ENCODE results near the gene MPPE1.
A peak's percentile ranks its signal among the peaks of the same experiment; 100 is the strongest.
"Not testable (repeated sequence)": the region's sequence is repeated elsewhere in the genome, so short reads cannot be mapped to it uniquely, and the experiment has no call there.

Gene MPPE1, protein sequence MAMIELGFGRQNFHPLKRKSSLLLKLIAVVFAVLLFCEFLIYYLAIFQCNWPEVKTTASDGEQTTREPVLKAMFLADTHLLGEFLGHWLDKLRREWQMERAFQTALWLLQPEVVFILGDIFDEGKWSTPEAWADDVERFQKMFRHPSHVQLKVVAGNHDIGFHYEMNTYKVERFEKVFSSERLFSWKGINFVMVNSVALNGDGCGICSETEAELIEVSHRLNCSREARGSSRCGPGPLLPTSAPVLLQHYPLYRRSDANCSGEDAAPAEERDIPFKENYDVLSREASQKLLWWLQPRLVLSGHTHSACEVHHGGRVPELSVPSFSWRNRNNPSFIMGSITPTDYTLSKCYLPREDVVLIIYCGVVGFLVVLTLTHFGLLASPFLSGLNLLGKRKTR

DNA sequence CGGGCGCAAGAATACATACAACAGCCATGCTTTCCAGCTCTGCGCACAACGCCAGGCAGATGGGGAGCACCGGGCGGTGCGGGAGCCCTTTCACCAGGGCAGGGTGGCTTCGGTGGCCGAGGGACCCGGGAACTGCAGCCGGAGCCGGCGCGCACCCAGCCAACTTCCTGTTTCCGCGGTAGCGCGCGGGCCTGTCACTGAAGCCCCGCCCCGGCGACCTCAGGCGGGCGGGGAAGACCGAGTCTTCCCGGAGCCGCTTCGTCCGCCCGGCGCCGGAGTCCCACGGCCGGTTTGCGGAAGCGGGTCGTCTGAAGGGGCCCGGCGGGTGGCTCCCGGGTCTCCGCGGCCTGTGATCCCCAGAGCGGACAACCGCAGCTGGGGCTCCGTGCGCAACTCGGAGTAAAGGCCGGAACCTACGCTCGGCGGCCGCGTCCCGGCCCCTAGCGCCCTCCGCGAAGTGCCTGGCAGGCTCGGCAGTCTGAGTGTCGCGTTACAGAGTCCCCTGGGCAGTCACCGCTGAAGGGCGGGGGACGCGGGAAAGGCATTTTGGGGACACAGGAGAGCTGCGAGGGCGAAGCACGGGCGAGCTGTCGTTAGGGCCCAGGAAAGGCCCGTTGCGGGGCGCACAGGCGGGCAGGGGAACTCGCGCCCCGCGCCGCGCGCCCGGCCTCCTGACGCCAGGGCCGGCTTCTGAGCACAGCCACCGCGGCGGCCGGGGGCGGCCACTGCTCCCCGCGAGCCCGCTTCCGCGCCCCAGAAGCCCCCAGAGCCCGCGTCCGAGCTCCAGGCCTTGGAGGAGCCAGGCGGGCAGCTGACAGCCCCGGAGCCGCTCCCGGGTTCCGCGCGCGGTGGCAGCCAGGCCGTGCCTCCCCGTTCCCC lies at the start of gene MPPE1:
MPPE1 (minus strand) TSS at position 136 of the 879 bp plus-strand sequence. CDS start 11,053 bp downstream, outside the sequence.
- H3K36me3 Mint-ChIP-seq (ENCODE audit: low read depth), result peaks cover 37% of the 10 kb centered on the region
- no peaks in the 10 kb centered on the region for H3K9me3 Mint-ChIP-seq
- peak within 1 kb of the TSS; percentile 96 for H3K27ac Mint-ChIP-seq
- peaks cover 27% of the 10 kb centered on the region for H3K4me1 Mint-ChIP-seq (ENCODE audit: low read depth)
- H3K4me3 Mint-ChIP-seq, result peak within 1 kb of the TSS; percentile 94
- no peaks in the 10 kb centered on the region for H3K27me3 Mint-ChIP-seq
- peak; percentile 91 for DNase-seq

DNA sequence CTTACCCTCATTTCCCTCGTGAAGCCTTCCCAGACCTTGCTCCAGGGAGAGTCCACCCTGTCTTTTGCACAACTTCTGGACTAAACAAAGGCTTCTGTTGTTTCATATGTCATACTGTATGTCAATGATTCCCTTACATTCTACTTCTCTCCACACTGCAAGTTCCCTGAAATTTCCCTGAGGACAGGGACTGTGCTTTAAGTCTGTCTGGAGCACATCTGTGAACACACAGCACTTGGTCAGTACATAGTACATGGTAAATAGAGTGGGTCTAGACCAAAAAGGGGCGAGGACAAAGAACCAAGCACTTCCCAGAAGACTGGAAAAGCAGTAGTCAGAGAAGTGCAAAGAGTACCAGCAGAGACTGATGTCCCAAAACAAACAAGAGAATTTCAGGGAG lies 49.5 kb upstream of the MPPE1 start:
- Mint-ChIP-seq H3K4me1 (ENCODE audit: low read depth) (peaks cover 5% of the 10 kb centered on the region), H3K4me3 (no peak overlapping the region), H3K27me3 (no peaks in the 10 kb centered on the region), H3K36me3 (ENCODE audit: low read depth) (no peaks in the 10 kb centered on the region), H3K9me3 (peaks cover 14% of the 10 kb centered on the region), H3K27ac (no peak overlapping the region)
- no peak for DNase-seq

DNA sequence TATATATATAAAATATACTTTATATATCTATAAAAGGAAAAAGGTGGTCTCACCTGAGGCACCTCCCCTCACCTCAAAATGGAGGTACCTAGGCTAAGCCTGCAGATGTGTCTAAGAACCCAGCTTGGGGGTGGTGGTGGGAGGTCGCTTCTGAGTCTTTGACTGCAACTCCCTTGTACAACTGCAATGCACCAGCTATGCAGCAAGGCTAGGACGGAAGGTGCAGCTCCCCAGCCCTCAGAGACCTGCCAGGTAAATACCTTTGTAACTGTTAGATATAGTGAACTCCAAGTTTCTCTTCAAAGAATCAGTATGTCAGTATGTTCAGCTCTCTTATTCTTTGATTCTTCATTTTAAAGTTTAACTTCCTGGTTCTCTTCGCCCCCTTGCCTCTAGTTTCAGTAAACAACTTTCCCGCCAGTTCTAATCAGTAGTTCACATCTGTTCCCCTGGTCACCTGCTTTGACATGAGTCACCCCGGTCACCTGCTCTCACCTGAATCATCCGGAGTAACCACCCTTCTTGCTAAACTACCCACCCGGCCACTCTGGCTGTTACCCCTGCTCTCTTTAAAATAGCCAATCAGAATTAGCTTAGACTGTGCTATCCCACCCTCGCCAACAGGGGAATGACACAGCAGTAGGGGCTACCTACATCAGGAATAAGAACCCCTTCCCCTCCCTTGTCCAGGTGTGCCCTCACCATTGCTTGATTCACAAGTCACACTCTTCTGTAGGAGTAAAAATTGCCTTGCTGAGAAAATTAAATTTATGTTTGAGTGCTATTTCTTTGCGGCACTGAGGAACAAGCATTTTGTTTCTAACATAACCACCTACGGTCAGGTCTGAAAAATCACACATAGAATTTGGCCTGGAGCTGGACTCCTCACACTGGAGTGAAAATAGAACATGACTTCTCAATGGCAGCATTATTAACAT lies 48.5 kb upstream of the MPPE1 start:
- H3K4me3 Mint-ChIP-seq, result no peak overlapping the region
- H3K9me3 Mint-ChIP-seq, result peaks cover 14% of the 10 kb centered on the region
- H3K27me3 Mint-ChIP-seq, result no peaks in the 10 kb centered on the region
- peaks cover 5% of the 10 kb centered on the region for H3K4me1 Mint-ChIP-seq (ENCODE audit: low read depth)
- DNase-seq, result no peak
- no peaks in the 10 kb centered on the region for H3K36me3 Mint-ChIP-seq (ENCODE audit: low read depth)
- H3K27ac Mint-ChIP-seq, result no peak overlapping the region

DNA sequence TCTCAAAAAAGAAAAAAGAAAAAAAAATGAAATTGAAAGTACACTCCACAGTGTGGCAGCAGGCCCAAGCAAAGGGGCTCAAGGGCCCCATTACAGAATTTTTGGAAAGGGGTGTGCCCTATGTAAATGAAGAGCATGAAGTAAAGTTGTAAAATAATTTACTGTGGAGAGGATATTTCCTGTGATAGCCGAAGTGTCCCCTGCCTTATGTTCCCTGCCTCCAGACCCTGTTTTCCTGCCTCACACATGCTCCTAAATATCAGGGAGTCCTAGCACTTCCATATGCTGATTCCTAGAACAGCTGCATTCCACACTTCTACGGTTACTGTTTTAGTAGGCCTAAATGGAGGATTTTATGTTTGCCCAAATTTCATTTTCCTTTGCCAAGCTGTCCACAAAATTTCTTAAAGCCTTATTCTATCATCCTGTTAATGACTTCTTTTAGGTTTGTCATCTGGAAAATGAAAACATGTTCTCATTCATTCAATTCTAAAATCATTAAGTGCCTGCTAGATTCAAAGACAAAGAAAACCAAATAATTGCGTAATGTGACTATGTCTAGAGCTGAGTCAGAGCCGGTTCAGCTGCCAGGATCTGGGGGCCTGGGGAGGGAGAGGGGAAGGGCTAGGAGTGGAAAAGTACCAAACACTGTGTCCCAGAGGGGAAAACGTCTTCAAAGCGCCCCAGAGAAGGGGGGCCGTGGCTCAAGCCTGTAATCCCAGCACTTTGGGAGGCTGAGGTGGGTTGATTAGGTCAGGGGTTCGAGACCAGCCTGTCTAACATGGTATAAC lies 47.3 kb upstream of the MPPE1 start:
- Mint-ChIP-seq H3K4me3 (no peak overlapping the region), H3K27me3 (no peaks in the 10 kb centered on the region), H3K36me3 (ENCODE audit: low read depth) (no peaks in the 10 kb centered on the region), H3K4me1 (ENCODE audit: low read depth) (peaks cover 5% of the 10 kb centered on the region), H3K9me3 (peaks cover 14% of the 10 kb centered on the region), H3K27ac (no peak overlapping the region)
- no peak for DNase-seq

DNA sequence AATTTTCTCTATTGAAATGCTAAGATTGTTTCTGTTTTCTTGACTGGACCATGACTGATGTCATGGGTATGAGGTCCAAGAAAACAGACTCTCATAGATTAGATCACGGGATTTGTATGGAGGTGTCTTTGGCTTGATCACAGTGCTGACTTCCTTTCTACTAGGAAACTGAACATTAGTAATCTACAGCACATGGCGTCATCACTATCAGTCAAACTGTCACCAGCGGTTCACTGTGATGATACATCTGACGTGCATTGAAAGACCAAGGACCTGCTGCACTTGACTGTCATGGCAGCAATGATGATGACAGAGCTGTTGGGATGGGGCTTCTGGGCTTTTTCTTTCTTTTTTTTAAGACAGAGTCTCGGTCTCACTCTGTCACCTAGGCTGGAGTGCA lies 45.0 kb upstream of the MPPE1 start:
- no peak overlapping the region for H3K27ac Mint-ChIP-seq
- H3K27me3 Mint-ChIP-seq, result no peaks in the 10 kb centered on the region
- H3K4me3 Mint-ChIP-seq, result no peak overlapping the region
- peaks cover 5% of the 10 kb centered on the region for H3K4me1 Mint-ChIP-seq (ENCODE audit: low read depth)
- DNase-seq, result no peak
- H3K36me3 Mint-ChIP-seq (ENCODE audit: low read depth), result no peaks in the 10 kb centered on the region
- peaks cover 14% of the 10 kb centered on the region for H3K9me3 Mint-ChIP-seq

DNA sequence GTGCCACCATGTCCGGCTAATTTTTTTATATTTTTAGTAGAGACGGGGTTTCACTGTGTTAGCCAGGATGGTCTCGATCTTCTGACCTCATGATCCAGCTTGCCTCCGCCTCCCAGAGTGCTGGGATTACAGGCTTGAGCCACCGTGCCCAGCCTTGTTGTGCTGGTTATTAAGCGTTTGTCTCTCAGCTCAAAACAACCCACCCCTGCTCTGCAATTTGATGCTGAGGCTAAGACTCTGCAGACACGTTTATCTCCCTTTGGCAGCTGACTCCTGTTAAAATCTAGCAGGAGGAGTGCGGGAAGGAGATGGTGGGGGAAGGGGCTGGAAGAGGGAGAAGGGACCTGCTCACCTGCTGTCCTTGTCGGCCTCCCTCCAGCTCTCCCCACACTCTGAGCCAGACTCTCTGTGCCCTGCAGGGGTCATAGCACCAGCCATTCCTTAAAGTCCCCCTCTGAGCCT lies 43.3 kb upstream of the MPPE1 start:
- no peak for DNase-seq
- H3K36me3 Mint-ChIP-seq (ENCODE audit: low read depth), result no peaks in the 10 kb centered on the region

DNA sequence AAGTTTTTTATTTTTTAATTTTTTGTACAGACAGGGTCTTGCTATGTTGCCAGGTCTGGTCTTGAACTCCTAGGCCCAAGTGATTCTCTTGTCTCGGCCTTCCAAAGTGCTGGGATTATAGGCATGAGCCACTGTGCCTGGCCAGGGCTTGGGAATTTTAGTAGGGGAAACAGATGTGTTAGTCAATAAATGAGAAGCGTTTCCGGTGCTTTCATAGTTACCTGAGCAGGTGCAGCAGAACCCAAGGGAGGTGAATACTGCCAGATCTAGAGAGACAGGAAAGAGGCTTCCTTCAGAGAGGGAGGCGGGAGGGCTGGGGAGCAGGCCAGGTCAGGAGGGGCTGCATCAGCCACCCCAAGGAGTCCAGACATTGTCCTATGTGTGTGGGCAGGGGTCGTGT lies 42.7 kb upstream of the MPPE1 start:
- DNase-seq, result no peak
- Mint-ChIP-seq H3K9me3 (no peaks in the 10 kb centered on the region), H3K4me1 (ENCODE audit: low read depth) (peaks cover 16% of the 10 kb centered on the region), H3K36me3 (ENCODE audit: low read depth) (no peaks in the 10 kb centered on the region), H3K4me3 (no peak overlapping the region), H3K27ac (no peak overlapping the region), H3K27me3 (no peaks in the 10 kb centered on the region)

More for the DNA sequence above, 43.3 kb upstream of the MPPE1 start:
- Mint-ChIP-seq H3K4me3 (no peak overlapping the region), H3K9me3 (peaks cover under 1% of the 10 kb centered on the region), H3K27me3 (no peaks in the 10 kb centered on the region), H3K4me1 (ENCODE audit: low read depth) (peaks cover 16% of the 10 kb centered on the region), H3K27ac (no peak overlapping the region)

DNA sequence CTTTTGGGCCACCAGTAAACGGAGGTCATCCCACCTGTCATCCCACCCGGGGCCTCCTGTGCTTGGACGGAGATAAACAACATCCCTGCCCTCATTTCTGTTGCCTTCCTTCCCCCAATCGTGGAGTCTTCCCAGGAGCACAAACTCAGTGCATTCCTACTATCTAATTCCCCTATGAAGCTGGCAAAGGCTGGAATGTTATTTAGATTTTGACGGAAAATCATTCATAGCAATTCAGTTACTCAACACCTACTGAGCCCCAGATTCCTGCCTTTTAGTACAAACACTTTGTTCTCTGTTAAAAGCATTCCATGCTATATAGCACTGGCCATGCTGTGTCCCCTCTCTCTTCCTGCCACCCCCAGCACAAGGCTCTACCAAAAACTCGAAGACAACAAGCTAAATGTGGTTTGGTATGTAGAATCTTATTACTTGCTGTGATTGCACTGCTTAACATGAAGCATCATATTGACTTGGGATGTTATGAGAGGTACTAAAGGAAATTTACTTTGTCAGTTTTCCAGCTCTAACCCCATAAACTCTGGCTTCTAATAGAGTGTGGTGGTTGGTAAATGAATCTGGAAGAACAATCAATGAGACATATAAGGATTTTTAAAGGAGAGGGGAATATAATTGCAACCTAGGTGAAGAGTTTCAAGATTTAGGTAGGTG lies 40.9 kb upstream of the MPPE1 start:
- Mint-ChIP-seq H3K9me3 (no peaks in the 10 kb centered on the region), H3K36me3 (ENCODE audit: low read depth) (no peaks in the 10 kb centered on the region), H3K4me1 (ENCODE audit: low read depth) (peaks cover 11% of the 10 kb centered on the region), H3K27me3 (no peaks in the 10 kb centered on the region), H3K27ac (no peak overlapping the region), H3K4me3 (no peak overlapping the region)
- DNase-seq, result no peak

DNA sequence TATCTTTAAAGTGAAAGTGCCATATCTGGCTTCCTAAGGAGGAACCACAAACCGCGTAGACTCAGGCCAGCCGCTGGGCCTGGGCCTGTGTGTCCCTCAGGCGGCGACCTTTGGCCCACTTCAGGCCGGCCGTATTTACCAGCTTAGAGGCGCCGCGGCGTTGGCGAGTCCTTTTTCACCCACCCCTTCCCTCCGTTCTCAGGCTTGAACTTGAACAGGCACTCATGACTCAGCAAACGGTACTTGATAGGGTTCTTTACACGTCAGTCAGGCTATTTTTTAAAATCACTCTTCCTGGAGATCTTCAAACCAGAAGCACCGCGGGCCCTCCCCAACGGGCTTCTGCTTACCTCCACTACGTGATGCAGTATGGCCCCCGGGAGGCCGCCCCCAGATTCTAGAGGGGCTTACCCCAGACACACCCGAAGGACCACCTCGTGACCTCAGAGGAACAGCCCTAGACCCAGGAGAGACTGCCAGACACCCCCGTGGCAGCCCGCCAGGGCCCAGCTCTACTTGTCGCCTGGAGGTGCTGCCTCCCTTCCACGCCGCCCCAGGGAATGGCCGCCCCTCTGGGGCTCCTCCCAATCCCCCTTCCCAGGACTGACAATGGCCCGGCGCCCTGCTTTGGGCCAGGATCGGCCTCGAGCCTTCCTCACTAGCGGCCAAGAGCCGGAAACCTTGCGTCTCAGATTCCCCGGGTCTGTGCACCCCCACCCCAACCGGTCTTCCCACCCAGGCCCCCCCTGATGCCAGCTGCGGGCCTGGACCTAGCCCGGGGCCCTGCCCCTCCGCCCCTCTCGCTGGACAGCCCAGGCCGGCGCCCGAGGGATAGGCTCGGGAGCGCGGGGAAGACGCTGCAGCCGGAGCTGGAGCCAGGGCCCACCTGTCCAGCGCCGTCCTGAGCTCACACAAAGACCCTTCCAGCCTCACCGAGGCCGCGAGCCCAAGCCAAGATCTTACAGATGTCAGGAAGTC lies 39.4 kb upstream of the MPPE1 start:
- no peaks in the 10 kb centered on the region for H3K36me3 Mint-ChIP-seq (ENCODE audit: low read depth)
- H3K27ac Mint-ChIP-seq, result peak overlapping the region; percentile 91
- H3K4me1 Mint-ChIP-seq (ENCODE audit: low read depth), result peaks cover 11% of the 10 kb centered on the region
- H3K4me3 Mint-ChIP-seq, result peak overlapping the region; percentile 74
- H3K9me3 Mint-ChIP-seq, result no peaks in the 10 kb centered on the region
- no peaks in the 10 kb centered on the region for H3K27me3 Mint-ChIP-seq
- peak; percentile 74 for DNase-seq

DNA sequence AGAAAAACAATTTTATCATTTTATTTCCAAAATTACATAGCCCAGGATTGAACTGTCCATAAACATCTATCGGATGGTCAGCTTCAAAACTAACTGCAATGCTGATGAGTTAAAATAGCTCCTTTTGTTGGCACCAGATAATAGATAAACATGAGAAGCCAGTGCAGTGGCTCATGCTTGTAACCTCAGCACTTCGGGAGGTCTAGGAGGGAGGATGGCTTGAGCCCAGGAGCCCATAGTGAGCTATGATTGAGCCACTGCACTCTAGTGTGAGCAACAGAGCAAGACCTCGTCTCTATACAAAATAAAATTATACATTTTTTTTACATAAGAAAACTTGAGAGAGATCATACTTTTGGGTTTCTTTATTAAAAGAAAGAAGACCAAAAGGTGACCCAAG lies 38.6 kb upstream of the MPPE1 start:
- Mint-ChIP-seq H3K27ac (peak overlapping the region; percentile 18), H3K9me3 (no peaks in the 10 kb centered on the region), H3K4me3 (peak overlapping the region; percentile 74), H3K36me3 (ENCODE audit: low read depth) (no peaks in the 10 kb centered on the region), H3K4me1 (ENCODE audit: low read depth) (peaks cover 11% of the 10 kb centered on the region), H3K27me3 (no peaks in the 10 kb centered on the region)
- DNase-seq, result no peak

DNA sequence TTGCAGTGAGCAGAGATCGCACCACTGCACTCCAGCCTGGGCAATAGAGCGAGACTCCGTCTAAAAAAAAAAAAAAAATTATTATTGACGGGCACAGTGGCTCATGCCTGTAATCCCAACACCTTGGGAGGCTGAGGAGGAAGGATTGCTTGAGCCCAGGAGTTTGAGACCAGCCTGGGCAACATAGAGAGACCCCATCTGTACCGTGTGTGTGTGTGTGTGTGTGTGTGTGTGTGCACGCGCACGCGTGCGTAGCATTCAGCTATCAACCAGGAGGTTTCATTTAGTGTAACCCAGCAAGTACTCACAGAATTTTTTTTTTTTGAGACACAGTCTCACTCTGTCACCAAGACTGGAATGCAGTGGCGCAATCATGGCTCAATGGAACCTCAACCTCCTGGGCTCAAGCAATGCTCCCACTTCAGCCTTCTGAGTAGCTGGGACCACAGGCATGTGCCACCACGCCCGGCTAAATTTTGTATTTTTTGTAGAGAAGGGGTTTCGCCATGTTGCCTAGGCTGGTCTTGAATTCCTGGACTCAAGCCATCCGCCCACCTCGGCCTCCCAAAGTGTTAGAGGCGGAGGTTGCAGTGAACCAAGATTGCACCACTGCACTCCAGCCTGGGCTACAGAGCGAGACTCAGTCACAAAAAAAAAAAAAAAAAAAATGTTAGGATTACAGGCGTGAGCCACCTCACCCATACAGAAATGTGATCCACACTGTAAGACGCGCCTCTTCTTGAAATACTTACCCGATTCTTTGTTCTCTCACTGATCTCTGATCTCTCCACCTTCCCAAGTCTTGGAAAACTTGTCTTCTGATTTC lies 37.9 kb upstream of the MPPE1 start:
- DNase-seq; H3K36me3 Mint-ChIP-seq (ENCODE audit: low read depth); H3K27ac Mint-ChIP-seq; H3K4me3 Mint-ChIP-seq; H3K27me3 Mint-ChIP-seq; H3K9me3 Mint-ChIP-seq: not testable (repeated sequence)
- peaks cover 11% of the 10 kb centered on the region for H3K4me1 Mint-ChIP-seq (ENCODE audit: low read depth)

DNA sequence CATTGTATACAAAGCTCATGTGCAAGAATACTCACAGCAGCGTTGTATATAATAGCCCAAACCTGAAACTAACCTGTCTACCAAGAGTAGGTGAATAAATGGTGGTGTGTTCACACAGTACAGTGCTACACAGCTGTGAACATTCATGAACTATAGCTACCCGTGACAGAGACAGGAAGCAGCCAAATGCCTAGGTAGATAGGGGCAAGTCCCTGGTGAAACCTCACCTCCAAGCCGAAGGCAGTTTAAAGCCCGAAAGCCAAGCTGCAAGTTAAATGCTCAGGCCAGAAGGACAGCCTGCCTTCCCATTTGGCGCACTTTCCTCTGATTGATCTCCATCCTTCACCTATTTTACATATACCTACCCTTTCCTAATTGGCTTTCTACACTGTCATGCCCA lies 36.7 kb upstream of the MPPE1 start:
- no peaks in the 10 kb centered on the region for H3K36me3 Mint-ChIP-seq (ENCODE audit: low read depth)
- peaks cover 11% of the 10 kb centered on the region for H3K4me1 Mint-ChIP-seq (ENCODE audit: low read depth)
- H3K27me3 Mint-ChIP-seq, result no peaks in the 10 kb centered on the region
- no peak overlapping the region for H3K27ac Mint-ChIP-seq
- DNase-seq, result no peak
- no peaks in the 10 kb centered on the region for H3K9me3 Mint-ChIP-seq
- H3K4me3 Mint-ChIP-seq, result no peak overlapping the region

Data from activated T-cell treated with anti-CD3 and anti-CD28 coated beads, Interleukin-2, amount 50 U/mL, for 24 hours (primary cell).